ENCODE results near the gene ARHGAP11B.
"Not testable (repeated sequence)": the region's sequence is repeated elsewhere in the genome, so short reads cannot be mapped to it uniquely, and the experiment has no call there.

- TF ChIP-seq CTCF (conservative IDR thresholded peaks at IDR 0.05 in 1 of 2, IDR thresholded peaks at IDR 0.05 in 1 of 2; ENCODE audit: extremely low read depth in 1 of 2, insufficient read depth in 1 of 2, low read depth in 1 of 2, low read length in 2 of 2); EZH2 (IDR thresholded peaks at IDR 0.05; ENCODE audit: borderline replicate concordance, low read length): not testable (repeated sequence)
Measured at GRCh38 chr15:30686651-30687050, 60.7 kb downstream of the ARHGAP11B start.

Data from mammary epithelial cell (primary cell).